MCF 10A (cell line): ENCODE results near the gene CLCA2. TPM values are rescaled to one million over a fixed set of nuclear protein-coding genes. Genes with fewer than 3 reads are reported as not detected.

Experiments
- BruUV-seq: library from RNA; stranded (reverse); fragments of 400-500 nt; replicated peaks from 2 replicates; lab custom pipeline; 2021; lab: Mats Ljungman, UMichigan
- CTCF ChIA-PET: fragments of 300-600 bp; sonication (Branson Sonifier 250); formaldehyde crosslinking; extraction: SDS; loops from one replicate; lab custom pipeline; 2021; ENCODE audit warnings: antibody characterized with exemption, inconsistent platforms; lab: Yijun Ruan, JAX
- POLR2A ChIA-PET: fragments of 300-600, 350-650 bp; sonication (Branson Sonifier 250); formaldehyde crosslinking; extraction: SDS; loops from one replicate; lab custom pipeline; 2020; ENCODE audit warnings: antibody characterized with exemption, inconsistent platforms; lab: Yijun Ruan, JAX
- DNase-seq: peaks from one replicate; pipeline ENCODE4 v3.0.0-alpha.2; 2018; ENCODE audit not compliant: unreplicated experiment
- H3K27ac Mint-ChIP-seq: one replicate; pipeline ENCODE4 v1.8.0; 2022; ENCODE audit warnings: mild to moderate bottlenecking, low read depth, mixed read lengths; ENCODE audit not compliant: unreplicated experiment
- H3K27me3 Mint-ChIP-seq: one replicate; pipeline ENCODE4 v1.8.0; 2022; ENCODE audit warnings: mixed read lengths; ENCODE audit not compliant: insufficient read depth, unreplicated experiment
- H3K36me3 Mint-ChIP-seq: one replicate; pipeline ENCODE4 v1.8.0; 2022; ENCODE audit warnings: mild to moderate bottlenecking, moderate library complexity, mixed read lengths; ENCODE audit not compliant: insufficient read depth, unreplicated experiment
- H3K4me1 Mint-ChIP-seq: one replicate; pipeline ENCODE4 v1.8.0; 2022; ENCODE audit warnings: mixed read lengths; ENCODE audit not compliant: insufficient read depth, unreplicated experiment
- H3K4me3 Mint-ChIP-seq: one replicate; pipeline ENCODE4 v1.8.0; 2022; ENCODE audit warnings: mild to moderate bottlenecking, moderate library complexity, mixed read lengths; ENCODE audit not compliant: unreplicated experiment
- H3K9me3 Mint-ChIP-seq: one replicate; pipeline ENCODE4 v1.8.0; 2022; ENCODE audit warnings: mixed read lengths; ENCODE audit not compliant: unreplicated experiment
- intact Hi-C: fragments of 100-400 bp; cut with micrococcal nuclease; formaldehyde crosslinking; loops from 2 replicates; pipeline ENCODE4 v1.14.1; 2022
- total RNA-seq: library from RNA; stranded (reverse); gene quantifications from 2 replicates; pipeline ENCODE4 v1.2.3, GENCODE V29; 2022
- TF ChIP-seq, protein P1 (sequence below): fragments of 200-600 bp; IDR thresholded peaks from one replicate; pipeline ENCODE4 v1.8.0; 2022; ENCODE audit warnings: antibody characterized with exemption, mild to moderate bottlenecking; ENCODE audit not compliant: unreplicated experiment

The CLCA2 gene
- total RNA-seq, 1 experiment from 2014 or later, result 113 TPM

DNA sequence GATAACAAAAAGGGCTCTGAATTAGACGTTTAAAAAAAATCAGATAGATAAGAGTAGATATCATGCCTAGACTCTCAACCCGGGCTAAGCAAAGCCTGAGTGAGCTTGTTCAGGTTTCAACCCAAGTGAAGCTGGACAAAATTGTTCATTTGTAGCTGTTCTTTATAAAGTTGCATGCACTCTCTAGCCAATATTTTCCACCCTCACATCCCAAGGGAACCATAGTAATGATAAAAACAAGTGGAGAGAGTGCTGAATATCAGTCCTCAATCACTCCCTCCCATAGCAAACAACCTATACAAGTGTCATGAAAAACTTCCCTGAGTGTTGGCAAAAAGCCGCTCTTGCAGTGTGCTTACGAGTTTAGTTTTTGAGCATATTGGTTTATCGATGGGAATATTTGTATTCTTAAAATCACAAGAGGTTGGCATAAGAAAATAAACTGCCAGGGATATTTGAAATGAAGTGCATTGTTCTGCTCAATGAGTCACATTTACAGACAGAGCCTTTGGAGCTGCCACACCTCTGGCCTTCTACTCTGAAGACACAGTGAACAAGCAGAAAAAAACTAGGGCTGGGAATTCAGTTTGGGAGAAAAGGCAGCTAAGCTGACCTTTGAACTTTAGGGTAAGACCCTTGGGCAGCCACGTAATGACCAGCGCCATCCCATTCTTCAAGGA lies 2.2 kb upstream of the CLCA2 start:
- Mint-ChIP-seq H3K27me3 (no peaks in the 10 kb centered on the region), H3K9me3 (no peaks in the 10 kb centered on the region), H3K4me1 (peaks cover 40% of the 10 kb centered on the region), H3K27ac (peak overlapping the region; percentile 84), H3K4me3 (peak overlapping the region; percentile 22), H3K36me3 (no peaks in the 10 kb centered on the region)
- BruUV-seq, result no TSS peak
- peak; percentile 57 for DNase-seq
- CTCF ChIA-PET, result interaction anchor here (0.6 to 4.4 kb wide), 11 partner anchors 9 to 663 kb away, joined by 3 to 15 read pairs (median 4); partner anchors contain the start of genes HS2ST1, ODF2L and SELENOF
- intact Hi-C loops, result no loop called here
- TF ChIP-seq, protein P1, sequence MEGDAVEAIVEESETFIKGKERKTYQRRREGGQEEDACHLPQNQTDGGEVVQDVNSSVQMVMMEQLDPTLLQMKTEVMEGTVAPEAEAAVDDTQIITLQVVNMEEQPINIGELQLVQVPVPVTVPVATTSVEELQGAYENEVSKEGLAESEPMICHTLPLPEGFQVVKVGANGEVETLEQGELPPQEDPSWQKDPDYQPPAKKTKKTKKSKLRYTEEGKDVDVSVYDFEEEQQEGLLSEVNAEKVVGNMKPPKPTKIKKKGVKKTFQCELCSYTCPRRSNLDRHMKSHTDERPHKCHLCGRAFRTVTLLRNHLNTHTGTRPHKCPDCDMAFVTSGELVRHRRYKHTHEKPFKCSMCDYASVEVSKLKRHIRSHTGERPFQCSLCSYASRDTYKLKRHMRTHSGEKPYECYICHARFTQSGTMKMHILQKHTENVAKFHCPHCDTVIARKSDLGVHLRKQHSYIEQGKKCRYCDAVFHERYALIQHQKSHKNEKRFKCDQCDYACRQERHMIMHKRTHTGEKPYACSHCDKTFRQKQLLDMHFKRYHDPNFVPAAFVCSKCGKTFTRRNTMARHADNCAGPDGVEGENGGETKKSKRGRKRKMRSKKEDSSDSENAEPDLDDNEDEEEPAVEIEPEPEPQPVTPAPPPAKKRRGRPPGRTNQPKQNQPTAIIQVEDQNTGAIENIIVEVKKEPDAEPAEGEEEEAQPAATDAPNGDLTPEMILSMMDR, result no peak
- POLR2A ChIA-PET, result interaction anchor here (0.6 to 7.2 kb wide), 8 partner anchors 8 to 147 kb away, joined by 3 to 126 read pairs (median 4); partner anchors contain the start of gene ODF2L

DNA sequence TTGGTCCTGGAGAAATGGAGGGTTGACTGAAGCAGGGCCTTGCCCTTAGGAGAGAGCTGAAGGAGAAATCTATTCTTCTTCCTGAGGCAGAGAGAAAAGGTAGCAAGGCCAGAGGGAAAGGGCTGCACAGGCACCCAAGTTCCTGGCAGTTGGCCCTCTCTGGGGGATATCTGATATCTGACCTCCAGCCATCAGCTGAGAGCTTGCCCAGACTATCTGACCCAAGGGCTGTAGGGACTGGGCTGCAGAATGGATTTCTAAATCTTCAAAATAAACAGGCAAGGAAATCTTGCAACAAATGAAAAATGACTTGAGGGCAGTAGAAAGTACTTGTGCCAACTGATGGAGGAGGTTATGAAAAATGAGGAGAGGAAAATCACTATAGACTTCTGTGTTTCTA lies 498 bp upstream of the CLCA2 start:
- CTCF ChIA-PET, result interaction anchor here (0.9 to 4.4 kb wide), 6 partner anchors 10 to 282 kb away, joined by 3 to 15 read pairs (median 4); partner anchors contain the start of gene SH3GLB1
- Mint-ChIP-seq H3K9me3 (no peaks in the 10 kb centered on the region), H3K36me3 (no peaks in the 10 kb centered on the region), H3K4me1 (peaks cover 43% of the 10 kb centered on the region), H3K27me3 (no peaks in the 10 kb centered on the region), H3K27ac (peak overlapping the region; percentile 84), H3K4me3 (peak overlapping the region; percentile 72)
- POLR2A ChIA-PET, result interaction anchor here (0.6 to 7.2 kb wide), 16 partner anchors 7 to 1147 kb away, joined by 3 to 126 read pairs (median 6); partner anchors contain the start of genes BCL10, ODF2L and SH3GLB1
- intact Hi-C loops, result no loop called here
- TF ChIP-seq, protein P1, result no peak
- DNase-seq, result no peak
- no TSS peak for BruUV-seq

DNA sequence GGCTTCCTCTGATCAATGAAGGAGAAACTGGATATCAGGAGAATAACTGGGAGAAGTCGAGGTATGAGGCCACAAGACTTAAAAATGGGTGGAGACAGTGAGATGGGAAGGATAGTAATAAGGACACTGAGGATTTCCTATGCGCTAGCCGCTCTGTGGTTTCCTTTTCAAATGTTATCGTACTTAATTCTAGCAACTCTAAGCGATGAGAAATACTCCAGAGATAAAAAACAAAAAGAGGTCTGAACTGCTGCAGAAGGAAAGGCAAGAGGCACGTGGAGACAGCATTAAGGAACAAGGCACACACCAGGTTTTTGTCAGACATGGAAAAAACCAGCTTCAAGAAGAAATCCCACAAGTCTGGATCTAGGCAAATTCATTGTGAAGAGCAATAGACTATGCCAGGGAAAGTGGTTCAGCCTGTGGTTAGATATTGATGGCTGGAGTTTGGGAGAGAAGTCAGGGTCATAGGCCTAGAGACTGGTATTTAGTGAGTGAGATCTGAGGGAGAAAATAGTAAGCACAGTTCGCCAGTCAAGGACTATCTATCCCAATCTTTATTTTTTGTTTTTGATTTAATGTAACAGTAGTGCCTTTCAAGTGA lies 5.3 kb downstream of the CLCA2 start:
- no peak for DNase-seq
- Mint-ChIP-seq H3K27ac (no peak overlapping the region), H3K4me1 (peaks cover 13% of the 10 kb centered on the region), H3K36me3 (peaks cover 14% of the 10 kb centered on the region), H3K27me3 (no peaks in the 10 kb centered on the region), H3K9me3 (no peaks in the 10 kb centered on the region), H3K4me3 (no peak overlapping the region)
- TF ChIP-seq, protein P1, result no peak
- POLR2A ChIA-PET, result interaction anchor here (0.6 to 3.1 kb wide), 12 partner anchors 8 to 345 kb away, joined by 3 to 35 read pairs (median 6); partner anchors contain the start of genes ODF2L and SH3GLB1
- BruUV-seq, result no TSS peak
- intact Hi-C loops, result no loop called here
- CTCF ChIA-PET, result interaction anchor here (0.7 to 1.7 kb wide), 3 partner anchors 49 to 1554 kb away, joined by 3 to 11 read pairs (median 3); no protein-coding TSS in a partner anchor

DNA sequence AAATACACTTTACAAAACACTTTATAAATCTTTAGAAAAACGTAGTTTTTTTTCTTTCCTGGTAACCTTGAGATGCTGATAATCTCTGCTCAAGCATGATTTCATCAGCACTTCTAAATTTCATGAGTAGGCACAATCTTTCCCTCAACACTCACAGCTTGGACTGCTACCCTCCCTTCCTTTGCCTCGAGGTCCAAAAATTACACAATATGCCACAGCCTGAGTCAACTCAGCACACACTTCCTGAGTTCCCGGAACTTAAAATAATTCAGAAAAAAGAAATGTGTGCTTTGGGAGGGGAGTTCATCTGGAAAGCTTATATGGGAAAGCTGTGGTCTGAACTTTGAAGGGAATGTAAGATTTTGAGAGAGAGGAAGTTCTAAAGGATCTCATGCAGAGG lies 5.9 kb downstream of the CLCA2 start:
- intact Hi-C loops, result no loop called here
- no peak overlapping the region for H3K27ac Mint-ChIP-seq
- TF ChIP-seq, protein P1, result no peak
- DNase-seq, result peak; percentile 96
- peaks cover 13% of the 10 kb centered on the region for H3K4me1 Mint-ChIP-seq
- POLR2A ChIA-PET, result interaction anchor here (0.6 to 3.1 kb wide), 15 partner anchors 8 to 344 kb away, joined by 3 to 35 read pairs (median 6); partner anchors contain the start of genes ODF2L and SH3GLB1
- H3K36me3 Mint-ChIP-seq, result peaks cover 20% of the 10 kb centered on the region
- no peak overlapping the region for H3K4me3 Mint-ChIP-seq
- CTCF ChIA-PET, result interaction anchor here (0.6 to 1.7 kb wide), 13 partner anchors 8 to 848 kb away, joined by 3 to 11 read pairs (median 4); partner anchors contain the start of gene SH3GLB1
- H3K27me3 Mint-ChIP-seq, result no peaks in the 10 kb centered on the region
- no TSS peak for BruUV-seq
- no peaks in the 10 kb centered on the region for H3K9me3 Mint-ChIP-seq
